Measurements from ENCODE around the gene MAFG. TPM values are rescaled to one million over a fixed set of nuclear protein-coding genes. Genes with fewer than 3 reads are reported as not detected.

The MAFG gene
- total and polyA plus RNA-seq, 2 of the 13 experiments (the other 11 are each of a cell fraction or from before 2014, with no cell fraction given): 14.5 to 20.0 TPM

DNA sequence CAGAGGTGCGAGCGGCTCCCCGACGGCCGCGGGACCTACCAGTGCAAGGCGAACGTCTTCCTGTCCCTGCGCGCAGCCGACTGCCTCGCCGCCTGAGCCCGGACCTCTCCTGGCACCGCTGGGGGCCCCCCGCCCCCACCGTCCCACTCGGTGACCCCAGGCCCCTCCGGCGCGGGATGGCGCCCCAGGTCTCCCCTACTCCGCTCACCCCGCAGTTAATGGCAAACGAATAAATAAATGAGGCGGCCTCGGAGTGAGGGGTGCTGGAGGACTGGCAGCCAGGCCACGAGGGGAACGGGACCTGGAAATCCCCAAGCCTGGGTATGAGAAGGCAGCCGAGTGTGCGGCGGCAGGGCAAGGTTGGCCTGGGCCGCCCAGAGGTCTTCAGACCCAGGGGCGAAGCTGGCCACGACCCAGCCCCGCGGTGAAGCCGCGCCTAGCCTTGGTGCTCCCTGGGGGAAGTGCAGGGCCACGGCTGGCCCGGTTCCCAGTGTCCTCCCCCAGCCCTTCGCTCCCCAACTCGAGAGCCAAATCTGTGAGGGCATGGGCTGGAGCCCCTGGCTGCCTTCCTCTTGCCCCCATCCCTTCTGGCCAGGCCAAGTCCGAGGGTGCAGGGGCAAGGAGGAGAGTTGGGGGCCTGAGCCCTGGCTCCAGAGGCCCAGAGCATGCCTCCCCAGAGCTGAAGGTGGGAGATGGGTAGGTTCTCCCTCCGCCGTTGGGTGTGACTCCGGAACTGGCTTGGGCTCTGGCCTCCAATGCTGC is 24.7 kb downstream of the MAFG start (continued):
- TF ChIP-seq, protein P1, sequence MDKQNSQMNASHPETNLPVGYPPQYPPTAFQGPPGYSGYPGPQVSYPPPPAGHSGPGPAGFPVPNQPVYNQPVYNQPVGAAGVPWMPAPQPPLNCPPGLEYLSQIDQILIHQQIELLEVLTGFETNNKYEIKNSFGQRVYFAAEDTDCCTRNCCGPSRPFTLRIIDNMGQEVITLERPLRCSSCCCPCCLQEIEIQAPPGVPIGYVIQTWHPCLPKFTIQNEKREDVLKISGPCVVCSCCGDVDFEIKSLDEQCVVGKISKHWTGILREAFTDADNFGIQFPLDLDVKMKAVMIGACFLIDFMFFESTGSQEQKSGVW (CRISPR knock-in tag; IDR thresholded peaks at IDR 0.05; ENCODE audit: borderline replicate concordance): no peak
- no peak for TF ChIP-seq PITX1 (CRISPR knock-in tag; IDR thresholded peaks at IDR 0.05)
- TF ChIP-seq, protein P2, sequence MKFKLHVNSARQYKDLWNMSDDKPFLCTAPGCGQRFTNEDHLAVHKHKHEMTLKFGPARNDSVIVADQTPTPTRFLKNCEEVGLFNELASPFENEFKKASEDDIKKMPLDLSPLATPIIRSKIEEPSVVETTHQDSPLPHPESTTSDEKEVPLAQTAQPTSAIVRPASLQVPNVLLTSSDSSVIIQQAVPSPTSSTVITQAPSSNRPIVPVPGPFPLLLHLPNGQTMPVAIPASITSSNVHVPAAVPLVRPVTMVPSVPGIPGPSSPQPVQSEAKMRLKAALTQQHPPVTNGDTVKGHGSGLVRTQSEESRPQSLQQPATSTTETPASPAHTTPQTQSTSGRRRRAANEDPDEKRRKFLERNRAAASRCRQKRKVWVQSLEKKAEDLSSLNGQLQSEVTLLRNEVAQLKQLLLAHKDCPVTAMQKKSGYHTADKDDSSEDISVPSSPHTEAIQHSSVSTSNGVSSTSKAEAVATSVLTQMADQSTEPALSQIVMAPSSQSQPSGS (CRISPR knock-in tag; IDR thresholded peaks at IDR 0.05): 0 out of 2 replicates have a peak, but pooled peaks have one; percentile 10
- TF ChIP-seq ZSCAN31 (CRISPR knock-in tag; IDR thresholded peaks at IDR 0.05; ENCODE audit: low read depth): peak; percentile 90
- TF ChIP-seq MTA1 (CRISPR knock-in tag; IDR thresholded peaks at IDR 0.05; ENCODE audit: borderline replicate concordance): no peak
- TF ChIP-seq, protein P3, sequence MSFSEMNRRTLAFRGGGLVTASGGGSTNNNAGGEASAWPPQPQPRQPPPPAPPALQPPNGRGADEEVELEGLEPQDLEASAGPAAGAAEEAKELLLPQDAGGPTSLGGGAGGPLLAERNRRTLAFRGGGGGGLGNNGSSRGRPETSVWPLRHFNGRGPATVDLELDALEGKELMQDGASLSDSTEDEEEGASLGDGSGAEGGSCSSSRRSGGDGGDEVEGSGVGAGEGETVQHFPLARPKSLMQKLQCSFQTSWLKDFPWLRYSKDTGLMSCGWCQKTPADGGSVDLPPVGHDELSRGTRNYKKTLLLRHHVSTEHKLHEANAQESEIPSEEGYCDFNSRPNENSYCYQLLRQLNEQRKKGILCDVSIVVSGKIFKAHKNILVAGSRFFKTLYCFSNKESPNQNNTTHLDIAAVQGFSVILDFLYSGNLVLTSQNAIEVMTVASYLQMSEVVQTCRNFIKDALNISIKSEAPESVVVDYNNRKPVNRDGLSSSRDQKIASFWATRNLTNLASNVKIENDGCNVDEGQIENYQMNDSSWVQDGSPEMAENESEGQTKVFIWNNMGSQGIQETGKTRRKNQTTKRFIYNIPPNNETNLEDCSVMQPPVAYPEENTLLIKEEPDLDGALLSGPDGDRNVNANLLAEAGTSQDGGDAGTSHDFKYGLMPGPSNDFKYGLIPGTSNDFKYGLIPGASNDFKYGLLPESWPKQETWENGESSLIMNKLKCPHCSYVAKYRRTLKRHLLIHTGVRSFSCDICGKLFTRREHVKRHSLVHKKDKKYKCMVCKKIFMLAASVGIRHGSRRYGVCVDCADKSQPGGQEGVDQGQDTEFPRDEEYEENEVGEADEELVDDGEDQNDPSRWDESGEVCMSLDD (CRISPR knock-in tag; IDR thresholded peaks at IDR 0.05; ENCODE audit: borderline replicate concordance): peak; percentile 13; the same call in 1 of the 2 replicates
- TF ChIP-seq, protein P4, sequence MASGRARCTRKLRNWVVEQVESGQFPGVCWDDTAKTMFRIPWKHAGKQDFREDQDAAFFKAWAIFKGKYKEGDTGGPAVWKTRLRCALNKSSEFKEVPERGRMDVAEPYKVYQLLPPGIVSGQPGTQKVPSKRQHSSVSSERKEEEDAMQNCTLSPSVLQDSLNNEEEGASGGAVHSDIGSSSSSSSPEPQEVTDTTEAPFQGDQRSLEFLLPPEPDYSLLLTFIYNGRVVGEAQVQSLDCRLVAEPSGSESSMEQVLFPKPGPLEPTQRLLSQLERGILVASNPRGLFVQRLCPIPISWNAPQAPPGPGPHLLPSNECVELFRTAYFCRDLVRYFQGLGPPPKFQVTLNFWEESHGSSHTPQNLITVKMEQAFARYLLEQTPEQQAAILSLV (CRISPR knock-in tag; IDR thresholded peaks at IDR 0.05; ENCODE audit: borderline replicate concordance): peak; percentile 22; the same call in 1 of the 2 replicates
- TF ChIP-seq ONECUT2 (CRISPR knock-in tag; IDR thresholded peaks at IDR 0.05): peak; percentile 9; the same call in 1 of the 2 replicates
- peak; percentile 70; the same call in 1 of the 2 replicates for TF ChIP-seq EED (CRISPR knock-in tag; IDR thresholded peaks at IDR 0.05)
- no peak for TF ChIP-seq MBNL3 (CRISPR knock-in tag; conservative IDR thresholded peaks at IDR 0.05)
- TF ChIP-seq, protein P5, sequence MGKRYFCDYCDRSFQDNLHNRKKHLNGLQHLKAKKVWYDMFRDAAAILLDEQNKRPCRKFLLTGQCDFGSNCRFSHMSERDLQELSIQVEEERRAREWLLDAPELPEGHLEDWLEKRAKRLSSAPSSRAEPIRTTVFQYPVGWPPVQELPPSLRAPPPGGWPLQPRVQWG (CRISPR knock-in tag; IDR thresholded peaks at IDR 0.05; ENCODE audit: borderline replicate concordance, low read depth): no peak
- 0 out of 2 replicates have a peak, but pooled peaks have one; percentile 63 for TF ChIP-seq ZNF563 (CRISPR knock-in tag; IDR thresholded peaks at IDR 0.05)
- TF ChIP-seq, protein P6, sequence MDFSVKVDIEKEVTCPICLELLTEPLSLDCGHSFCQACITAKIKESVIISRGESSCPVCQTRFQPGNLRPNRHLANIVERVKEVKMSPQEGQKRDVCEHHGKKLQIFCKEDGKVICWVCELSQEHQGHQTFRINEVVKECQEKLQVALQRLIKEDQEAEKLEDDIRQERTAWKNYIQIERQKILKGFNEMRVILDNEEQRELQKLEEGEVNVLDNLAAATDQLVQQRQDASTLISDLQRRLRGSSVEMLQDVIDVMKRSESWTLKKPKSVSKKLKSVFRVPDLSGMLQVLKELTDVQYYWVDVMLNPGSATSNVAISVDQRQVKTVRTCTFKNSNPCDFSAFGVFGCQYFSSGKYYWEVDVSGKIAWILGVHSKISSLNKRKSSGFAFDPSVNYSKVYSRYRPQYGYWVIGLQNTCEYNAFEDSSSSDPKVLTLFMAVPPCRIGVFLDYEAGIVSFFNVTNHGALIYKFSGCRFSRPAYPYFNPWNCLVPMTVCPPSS (IDR thresholded peaks at IDR 0.05): no peak
- no peak for TF ChIP-seq TBL1XR1 (IDR thresholded peaks at IDR 0.05; ENCODE audit: borderline replicate concordance, low read length, partially characterized antibody)
- TF ChIP-seq ZNF883 (CRISPR knock-in tag; IDR thresholded peaks at IDR 0.05; ENCODE audit: not compliant biosample characterization): peak; percentile 54
- TF ChIP-seq, protein P7, sequence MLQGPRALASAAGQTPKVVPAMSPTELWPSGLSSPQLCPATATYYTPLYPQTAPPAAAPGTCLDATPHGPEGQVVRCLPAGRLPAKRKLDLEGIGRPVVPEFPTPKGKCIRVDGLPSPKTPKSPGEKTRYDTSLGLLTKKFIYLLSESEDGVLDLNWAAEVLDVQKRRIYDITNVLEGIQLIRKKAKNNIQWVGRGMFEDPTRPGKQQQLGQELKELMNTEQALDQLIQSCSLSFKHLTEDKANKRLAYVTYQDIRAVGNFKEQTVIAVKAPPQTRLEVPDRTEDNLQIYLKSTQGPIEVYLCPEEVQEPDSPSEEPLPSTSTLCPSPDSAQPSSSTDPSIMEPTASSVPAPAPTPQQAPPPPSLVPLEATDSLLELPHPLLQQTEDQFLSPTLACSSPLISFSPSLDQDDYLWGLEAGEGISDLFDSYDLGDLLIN (CRISPR knock-in tag; IDR thresholded peaks at IDR 0.05; ENCODE audit: borderline replicate concordance): no peak; the same call in 1 of the 2 replicates

Data from HepG2 (cell line).